GM21825 (cell line): Measurements from ENCODE around the gene UNC13A.

Experiments used
- ATAC-seq: cut with Tn5 transposase; IDR thresholded peaks from one replicate; pipeline ENCODE4 v1.9.1; 2021; ENCODE audit warnings: mild to moderate bottlenecking, moderate library complexity; ENCODE audit not compliant: unreplicated experiment

Gene UNC13A

DNA sequence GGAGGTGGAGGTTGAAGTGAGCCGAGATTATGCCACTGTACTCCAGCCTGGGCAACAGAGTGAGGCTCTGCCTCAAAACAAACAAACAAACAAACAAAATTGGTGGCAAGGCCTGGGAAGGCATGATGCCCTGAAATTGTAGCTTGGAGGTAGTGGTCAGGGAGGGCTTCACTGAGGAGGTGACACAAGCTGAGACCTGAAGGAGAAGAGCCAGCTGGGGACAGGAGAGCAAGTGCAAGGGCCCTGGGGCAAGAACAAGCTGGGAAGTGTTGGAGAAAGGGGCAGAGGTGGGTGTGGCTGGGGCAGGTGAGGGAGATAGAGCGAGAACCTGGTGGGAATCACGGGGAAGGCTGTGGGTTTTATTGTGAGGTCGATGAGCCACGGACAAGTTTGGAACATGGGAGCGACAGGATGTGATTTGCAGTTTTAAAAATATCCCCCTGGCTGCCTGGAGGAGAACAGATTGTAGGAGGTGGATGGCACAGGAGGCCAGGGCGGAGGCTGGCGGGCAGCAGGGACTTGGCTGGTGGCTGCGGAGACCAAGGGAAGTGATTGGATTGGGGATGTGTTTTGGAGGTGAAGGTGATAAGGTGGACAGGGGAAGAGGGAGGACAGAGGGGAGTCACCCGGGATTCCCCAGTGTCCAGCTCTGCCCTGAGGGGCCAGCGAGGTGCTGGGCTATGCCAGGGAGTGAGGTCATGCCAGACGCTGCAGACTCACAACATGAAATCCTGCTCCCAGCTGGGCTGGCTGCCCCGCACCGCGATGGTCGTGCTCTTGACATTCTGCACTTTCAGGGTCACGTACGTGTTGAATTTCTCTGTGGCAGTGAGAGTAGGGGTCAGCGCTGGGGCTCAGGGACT lies 14.0 kb downstream of the UNC13A start:
- ATAC-seq = no peak

DNA sequence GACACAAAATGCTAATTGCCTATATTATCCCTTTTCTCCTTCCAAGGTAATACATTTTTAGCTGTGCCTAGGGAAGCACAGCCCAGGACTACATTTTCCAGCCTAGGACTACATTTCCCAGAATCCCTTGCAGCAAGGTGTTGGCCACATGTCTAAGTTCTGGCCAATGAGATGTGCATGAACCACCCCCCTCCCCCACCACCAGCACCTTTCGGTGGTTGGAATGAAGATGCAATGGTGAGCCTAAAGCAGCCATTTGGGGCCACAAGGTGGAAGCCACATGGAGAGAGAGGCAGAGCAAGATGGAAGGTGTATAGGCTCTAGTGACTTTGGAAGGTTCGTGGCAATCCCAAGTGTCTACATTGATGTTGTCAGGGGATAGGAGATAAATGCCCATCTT lies 16.2 kb downstream of the UNC13A start:
- no peak for ATAC-seq

DNA sequence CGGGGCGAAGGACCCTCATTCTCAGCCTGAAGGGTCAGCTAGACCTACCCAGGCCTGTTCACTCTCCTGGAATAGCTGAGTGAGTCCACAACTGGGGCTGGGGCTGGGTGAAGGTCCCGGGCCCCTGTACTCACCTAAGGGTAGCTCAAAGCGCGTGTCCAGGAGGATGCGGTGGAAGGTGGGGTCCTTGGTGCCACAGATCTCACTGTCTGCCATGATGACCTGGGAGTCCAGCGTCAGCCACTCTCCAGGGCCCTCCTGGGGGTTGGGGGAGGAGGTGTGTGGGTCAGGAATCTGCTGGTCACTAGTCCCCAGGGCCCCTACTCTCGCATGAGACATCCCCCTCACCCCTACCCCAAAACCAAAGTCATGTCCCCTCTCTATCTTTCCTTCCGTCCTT lies 18.7 kb downstream of the UNC13A start:
- no peak for ATAC-seq

DNA sequence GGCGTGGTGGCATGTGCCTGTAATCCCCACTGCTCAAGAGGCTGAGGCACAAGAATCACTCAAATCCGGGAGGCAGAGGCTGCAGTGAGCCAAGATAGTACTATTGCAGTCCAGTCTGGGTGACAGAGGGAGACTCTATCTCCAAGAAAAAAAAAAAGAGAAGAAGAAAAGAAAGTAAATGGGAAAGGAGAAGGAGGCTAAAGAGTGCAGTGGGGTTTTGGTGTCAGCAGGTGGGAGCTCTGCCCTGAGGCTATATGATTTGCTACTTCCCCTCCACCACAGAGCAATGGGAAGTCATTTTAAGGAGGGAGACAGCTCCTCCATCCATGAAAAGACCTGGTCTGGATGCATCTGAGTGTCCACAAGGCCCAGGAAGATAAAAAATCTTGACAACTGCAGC lies 23.1 kb downstream of the UNC13A start:
- no peak for ATAC-seq

DNA sequence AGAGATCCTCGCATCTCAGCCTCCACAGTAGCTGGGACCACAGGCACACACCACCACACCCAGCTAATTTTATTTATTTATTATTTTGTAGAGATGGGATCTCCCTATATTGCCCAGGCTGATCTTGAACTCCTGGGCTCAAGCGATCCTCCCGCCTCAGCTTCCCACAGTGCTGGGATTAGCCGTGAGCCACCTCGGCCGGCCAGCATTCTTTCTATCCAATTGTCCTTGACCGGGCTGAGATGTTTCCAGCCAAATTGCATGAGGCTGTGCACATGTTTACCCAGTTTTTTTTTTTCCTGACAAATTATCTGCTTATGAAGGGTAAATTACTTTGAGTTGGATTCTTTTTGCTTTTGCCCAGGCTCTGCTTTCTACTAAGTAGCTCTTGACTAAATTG lies 28.2 kb downstream of the UNC13A start:
- ATAC-seq = no peak

DNA sequence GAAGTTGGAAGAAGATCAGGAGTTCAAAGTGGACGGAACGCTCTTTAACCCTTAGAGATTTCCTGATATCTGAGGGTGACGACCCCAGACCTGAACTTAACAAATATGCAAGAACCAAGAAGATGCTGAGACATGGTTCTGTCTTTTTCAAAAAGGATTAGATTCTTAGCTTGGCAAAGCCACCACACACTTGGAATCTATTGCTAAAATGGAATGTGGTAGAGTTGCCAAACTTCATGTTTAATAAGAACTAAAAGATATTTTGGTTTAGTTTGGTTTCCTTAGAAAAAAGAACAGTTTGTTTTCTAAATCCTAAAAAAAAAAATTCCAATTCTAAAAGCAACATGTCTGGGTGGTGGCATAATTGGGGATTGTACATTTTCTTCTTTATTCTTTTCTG lies 29.5 kb downstream of the UNC13A start:
- ATAC-seq = no peak

DNA sequence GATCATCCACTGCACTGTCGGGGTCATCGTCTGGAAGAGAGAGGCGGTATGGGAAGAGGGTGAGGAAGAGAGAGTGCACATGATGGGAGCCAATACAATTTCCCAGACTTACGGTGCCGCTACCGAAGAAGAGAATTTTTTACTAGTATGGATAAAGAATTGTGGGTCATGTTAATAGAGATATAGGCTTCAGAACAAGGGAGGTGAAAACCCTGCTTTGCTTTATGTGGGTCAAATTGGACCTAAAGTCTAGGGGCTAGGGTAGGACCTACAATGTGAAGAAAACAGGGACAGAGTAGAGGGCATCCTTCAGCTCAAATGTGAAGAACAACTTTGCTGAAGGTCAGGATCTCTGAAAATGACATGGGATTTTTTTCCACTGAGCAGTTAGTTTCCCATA lies 29.9 kb downstream of the UNC13A start:
- ATAC-seq = no peak

DNA sequence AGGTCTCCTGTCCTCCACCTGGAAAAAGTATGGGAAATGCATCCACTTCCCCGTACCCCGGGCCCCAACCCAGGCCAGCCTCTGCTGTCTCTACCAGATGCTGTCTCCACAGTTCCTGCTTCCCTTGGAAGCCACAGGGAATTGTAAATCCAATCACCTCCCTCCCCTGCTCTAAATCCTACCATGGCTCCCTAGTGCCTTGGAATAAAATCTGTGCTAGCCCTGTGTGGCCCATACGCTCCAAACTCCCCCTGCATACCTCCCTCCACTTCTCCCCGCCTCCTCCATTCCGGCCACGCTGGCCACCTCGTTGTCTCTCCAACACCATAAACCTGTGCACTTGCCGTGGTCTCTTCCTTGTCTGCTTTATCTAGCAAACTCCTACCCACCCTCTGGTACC lies 31.2 kb downstream of the UNC13A start:
- ATAC-seq = no peak

DNA sequence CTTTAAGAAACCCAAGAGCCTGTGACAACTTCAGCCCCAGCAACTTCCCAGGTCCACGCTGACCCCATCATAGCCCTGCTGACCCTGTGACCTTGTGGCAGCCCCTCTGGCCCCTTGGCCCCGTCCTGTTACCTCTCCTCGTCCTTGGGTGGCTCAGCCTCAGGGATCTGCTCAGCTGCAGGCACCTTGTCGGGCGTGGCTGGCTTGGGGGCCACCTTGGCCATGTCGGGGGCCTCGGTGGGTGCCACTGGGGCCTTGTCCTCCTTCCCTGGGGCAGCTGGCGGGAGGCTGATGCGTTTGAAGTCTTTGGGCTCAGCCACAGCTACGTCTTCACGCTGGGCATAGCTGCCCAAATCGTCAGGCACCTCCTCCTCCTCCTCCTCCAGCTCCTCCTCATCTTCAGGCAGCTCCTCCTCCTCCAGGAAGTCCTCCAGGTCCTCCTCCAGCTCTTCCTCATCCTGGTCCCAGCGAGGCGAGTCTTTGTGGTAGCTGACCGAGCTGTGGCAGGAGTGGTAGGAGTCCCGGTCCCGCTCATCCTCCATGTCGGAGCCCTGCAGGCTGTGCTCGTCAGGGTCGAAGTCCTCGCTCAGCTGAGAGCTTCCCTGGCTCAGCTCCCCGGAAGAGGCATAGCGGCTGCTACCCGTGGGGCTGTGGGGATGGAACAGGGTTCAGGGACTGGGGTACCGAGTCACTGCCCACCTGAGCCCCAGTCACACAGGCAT lies 32.2 kb downstream of the UNC13A start:
- no peak for ATAC-seq

DNA sequence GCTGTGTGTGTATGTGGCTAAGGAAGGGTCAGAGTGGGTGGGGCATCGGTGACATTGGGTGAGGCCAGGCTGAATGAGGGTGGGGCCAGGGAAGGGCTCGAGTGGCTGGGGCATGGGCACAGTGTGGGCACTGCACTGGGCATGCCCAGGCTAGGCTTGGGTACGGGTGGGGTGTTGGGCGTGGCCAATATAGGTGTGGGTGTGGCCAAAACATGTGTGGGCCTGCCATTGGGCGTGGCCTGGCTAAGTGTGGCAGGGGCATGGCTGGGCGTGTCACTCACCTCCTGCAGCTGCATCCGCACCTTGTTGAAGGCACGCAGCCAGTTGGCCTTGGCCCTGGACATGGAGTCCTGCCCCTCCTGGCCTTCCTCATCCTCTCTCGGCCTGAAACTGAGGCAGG lies 33.2 kb downstream of the UNC13A start:
- ATAC-seq = no peak

DNA sequence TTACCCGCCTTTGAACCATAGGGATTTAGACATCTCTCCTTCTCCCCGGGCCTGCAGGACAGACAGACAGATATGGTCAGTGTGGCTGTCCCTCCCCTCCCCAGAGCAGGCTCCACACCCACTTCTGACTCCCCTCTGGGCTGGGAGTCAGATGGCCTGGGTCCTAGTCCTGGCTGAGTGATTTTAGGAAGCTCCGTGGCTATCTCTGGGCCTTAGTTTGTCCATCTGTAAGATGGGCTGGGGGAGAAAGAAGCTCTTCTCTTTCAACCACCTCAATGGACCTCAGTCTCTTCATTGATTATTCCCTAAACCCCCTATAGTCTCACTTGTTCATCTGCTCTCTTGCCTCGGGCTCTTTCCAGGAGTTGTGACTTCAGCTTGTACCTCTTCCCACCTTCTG lies 35.5 kb downstream of the UNC13A start:
- no peak for ATAC-seq

DNA sequence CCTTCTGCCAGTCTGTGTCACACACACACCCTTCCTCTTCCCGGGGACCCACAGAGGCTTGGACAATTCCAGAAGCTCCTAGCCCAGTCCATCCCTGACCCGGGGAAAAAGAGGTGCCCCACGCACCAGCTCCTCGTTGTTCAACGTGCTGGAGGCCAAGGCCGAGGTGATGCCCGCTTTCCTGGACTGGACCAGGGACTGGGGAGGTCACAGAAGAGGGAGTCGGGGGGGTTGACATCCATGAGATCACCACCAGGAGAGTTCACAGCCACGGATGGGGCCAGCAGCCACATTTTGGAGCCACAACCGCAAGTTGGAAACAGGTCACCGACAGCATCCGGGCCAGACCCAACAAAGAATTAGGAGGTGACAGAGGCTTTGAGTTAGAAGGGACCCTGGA lies 39.4 kb downstream of the UNC13A start:
- ATAC-seq = no peak

DNA sequence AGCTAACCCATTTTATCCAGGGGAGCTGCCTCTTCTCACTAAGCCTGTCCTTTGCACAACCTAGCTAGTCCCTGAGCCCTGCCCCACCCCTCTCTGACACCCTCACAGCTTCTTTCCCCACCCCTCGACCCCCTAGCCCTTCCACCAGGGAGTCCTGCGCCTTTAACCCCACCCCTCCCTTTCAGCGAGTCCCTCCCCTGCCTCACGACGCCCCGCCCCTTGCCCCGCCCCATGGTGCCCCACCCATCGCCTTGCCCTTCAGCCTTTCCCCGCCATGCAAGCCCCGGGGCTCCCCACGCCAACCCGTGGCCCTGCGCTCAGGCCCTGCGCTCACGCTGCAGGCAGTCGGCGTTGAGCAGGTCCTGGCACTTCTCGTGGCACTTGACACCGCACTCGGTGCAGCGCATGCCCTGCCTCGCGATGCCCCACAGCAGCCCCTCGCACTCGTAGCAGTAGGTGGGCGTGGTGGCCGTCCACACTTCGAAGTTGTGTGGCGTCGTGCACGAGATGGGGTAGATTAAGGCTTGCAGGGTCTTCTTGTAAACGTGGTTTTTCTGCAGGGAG lies 40.0 kb downstream of the UNC13A start:
- ATAC-seq = no peak

DNA sequence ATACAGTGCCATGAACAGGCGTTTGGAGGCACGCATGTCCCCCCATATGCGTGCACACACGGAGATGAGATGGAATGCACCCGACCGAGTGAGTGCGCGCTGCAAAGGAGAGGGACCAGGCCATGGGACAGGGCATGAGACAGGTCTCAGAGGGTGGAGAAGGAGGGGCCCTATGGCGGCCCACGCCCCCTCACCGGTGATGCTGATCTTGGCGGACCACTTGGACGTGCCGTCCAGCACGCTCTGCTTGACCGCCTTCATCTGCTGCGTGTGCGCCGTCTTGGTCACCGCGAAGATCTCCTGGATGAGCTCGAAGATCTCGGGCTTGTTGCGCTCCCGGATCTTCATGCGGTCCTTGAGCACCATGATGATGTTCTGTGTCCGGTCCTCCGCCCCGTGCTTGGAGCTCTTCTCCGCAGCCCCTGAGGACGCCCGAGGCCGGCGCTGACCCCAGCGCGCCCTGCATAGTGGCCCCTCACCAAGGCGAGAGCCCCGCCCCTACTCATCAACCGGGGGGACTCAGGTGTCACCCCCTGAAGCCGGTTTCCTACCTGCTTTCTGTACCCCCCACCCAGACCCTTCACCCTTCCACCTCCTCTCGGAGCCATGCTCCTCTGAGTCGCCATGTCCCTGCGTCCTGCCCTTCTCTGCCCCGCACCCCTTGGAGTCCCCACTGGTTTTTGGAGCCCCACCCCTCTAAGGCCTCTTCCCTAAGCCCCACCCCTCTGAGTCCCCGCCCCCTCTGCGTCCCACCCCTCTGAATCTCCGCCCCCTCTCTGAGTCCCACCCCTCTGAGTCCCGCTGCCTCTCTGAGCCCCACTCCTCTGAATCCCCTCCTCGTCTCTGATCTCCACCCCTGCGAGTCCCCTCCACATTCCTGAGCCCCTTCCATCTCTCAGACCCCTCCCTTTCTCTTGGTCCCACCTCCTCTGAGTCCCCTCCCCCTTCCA lies 40.8 kb downstream of the UNC13A start:
- no peak for ATAC-seq

DNA sequence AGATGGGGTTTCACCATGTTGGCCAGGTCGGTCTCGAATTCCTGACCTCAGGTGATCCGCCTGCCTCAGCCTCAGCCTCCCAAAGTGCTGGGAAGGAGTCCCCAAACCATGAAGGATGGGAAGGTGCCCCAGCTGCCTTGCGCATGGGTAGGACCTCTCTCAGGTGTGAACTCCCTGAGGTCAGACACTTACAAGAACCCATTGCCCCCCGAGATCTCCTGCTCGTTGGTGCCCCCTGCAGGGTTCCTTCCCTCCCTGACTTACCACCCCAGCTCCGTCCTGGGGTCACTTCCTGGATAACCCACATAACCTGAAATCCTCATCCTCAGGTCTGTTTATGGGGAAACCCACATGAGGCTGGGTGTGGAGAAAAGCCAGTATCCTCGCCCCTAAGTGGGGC lies 41.7 kb downstream of the UNC13A start:
- ATAC-seq = no peak

DNA sequence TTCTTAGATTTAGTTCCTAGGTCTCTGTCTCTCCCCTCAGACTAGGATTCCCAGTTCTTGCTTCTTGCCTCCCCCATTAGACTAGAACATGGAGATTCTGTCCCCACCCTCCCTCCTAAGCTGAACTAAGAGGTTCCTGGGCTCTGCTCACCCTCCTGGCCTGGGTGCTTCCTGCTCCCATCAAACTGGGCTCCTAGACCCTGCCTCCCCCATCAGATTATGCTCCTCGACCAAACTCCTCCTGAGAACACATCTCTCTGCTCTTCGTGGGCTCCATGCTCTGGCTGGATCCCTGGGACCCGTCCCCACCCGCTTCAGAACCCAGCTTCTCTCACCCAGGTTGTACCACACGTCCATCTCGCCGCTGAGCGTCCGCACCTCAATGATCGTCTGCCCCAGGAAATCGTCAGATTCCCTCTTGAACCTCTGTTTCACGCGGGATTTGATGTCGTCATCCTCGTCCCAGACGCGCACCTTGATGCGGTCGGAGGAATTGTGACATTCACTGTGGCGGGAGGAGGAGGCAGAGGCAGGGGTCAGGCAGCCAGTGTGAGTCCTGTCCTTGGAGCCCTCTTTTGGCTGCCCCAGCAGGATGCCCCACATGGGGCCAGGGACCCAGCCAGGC lies 42.7 kb downstream of the UNC13A start:
- ATAC-seq = no peak

DNA sequence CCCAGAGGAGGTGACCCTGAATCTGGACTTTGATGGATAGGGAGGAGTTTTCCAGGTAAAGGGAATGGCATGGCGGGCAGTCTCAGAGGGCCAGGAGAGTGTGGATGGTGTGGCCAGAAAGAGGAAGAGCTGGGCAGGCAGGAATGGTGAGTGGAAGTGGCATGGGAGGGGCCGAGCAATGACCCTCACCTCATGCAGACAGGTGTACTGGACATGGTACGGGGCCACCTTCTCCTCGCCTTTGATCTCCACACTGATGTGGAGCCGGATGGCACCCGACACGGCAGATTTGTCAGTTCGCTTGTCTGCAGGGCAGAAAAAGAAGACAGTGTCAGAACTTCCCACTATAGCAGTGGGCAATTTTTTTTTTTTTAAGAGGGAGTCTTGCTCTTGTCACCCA lies 45.5 kb downstream of the UNC13A start:
- ATAC-seq = no peak

DNA sequence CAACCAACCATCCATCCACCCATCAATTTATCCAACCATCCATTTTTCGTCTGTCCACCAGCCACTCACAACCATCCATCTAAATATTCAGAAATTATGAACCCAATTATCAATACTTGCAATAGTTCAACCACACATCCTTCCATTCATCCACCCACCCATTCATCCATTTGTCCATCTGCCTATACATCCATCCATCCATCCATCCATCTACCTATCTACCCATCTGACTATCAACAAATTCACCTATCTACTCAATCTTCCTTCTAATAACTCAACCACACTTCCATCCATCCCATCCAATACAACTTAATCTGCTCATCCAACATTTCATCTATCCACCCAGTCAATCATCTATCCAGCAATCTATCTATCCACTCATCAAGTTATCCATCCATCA lies 46.3 kb downstream of the UNC13A start:
- ATAC-seq = no peak

DNA sequence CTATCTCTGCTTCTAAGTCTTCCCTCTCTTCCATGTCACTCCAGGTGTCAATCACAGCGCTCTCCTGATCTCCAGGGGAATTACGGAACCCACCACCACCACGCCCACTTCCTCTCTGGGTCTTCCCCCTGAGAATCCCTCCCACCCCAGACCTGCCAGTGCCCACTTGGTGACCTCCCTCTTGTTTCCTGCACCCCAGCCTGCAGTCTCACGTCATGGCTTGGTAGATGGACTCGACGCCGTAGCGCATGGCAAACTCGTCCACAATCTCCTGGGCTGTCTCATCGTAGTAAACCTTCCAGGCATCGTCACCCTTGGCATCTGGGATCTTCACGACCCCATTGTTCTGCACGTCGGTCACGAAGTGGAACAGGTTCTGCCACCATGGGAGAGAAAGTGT lies 47.0 kb downstream of the UNC13A start:
- no peak for ATAC-seq

DNA sequence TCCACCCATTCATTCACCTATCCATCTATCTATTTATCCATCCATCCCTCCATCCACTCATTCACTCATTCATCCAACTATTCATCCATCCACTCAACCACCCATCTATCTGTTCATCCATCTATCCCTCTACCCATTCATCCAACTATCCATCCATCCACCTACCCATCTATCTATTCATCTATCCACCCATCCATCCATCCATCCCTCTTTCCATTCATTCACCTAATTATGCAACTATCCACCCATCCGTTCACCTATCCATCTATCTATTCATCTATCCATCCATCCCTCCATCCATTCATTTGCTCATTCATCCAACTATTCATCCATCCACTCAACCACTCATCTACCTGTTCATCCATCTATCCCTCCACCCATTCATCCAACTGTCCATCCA lies 54.5 kb downstream of the UNC13A start:
- no peak for ATAC-seq

DNA sequence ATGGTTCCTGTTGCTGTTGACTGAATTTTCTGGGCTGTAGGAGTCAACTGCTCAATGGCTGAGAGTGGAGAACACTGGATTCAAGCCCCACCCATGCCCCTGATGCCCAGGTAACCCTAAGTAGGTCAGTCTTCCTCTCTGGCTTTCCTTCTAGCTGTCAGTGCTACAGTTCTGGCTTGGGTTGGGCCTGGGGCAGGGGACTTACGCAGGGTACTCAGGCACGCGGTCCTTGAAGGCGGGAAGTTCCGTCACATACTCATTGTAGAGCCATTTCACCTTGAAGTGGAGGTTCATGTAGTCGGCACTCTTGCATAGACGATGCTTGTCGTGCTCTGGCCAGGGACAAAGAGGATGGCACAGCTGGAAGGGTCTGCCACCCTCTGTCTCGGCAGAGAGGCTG lies 55.6 kb downstream of the UNC13A start:
- no peak for ATAC-seq
